HEK293T (cell line): ENCODE data around the gene ACADM.
"Not testable (repeated sequence)": the region's sequence is repeated elsewhere in the genome, so short reads cannot be mapped to it uniquely, and the experiment has no call there.

Experiments
- CTCF ChIA-PET: fragments of 350-600 bp; formaldehyde crosslinking; extraction: SDS; loops from one replicate; lab custom pipeline; 2021; ENCODE audit warnings: antibody characterized with exemption, inconsistent platforms; lab: Yijun Ruan, JAX
- POLR2A ChIA-PET: fragments of 350-600 bp; formaldehyde crosslinking; extraction: SDS; loops from one replicate; lab custom pipeline; 2020; ENCODE audit warnings: antibody characterized with exemption, inconsistent platforms; lab: Yijun Ruan, JAX
- DNase-seq: peaks from one replicate; pipeline ENCODE4 v3.0.0; 2012; ENCODE audit warnings: mixed read lengths; ENCODE audit errors: extremely low spot score
- BHLHE40 ChIP-seq: fragments of 450-650 bp; IDR thresholded peaks from 2 replicates; pipeline ENCODE4 v1.6.1; 2016; ENCODE audit warnings: mild to moderate bottlenecking, moderate library complexity, borderline replicate concordance
- CTBP1 ChIP-seq: fragments of 450-650 bp; IDR thresholded peaks from 2 replicates; pipeline ENCODE4 v1.6.1; 2016; ENCODE audit warnings: borderline replicate concordance
- ELF4 ChIP-seq: fragments of 450-650 bp; IDR thresholded peaks from 2 replicates; pipeline ENCODE4 v1.6.1; 2017; ENCODE audit warnings: antibody characterized with exemption
- FOXA1 ChIP-seq: fragments of 450-650 bp; IDR thresholded peaks from 2 replicates; pipeline ENCODE4 v1.6.1; 2016; ENCODE audit warnings: mild to moderate bottlenecking
- FOXM1 ChIP-seq: fragments of 450-650 bp; IDR thresholded peaks from 2 replicates; pipeline ENCODE4 v1.6.1; 2017; ENCODE audit warnings: mild to moderate bottlenecking, borderline replicate concordance
- HDGF ChIP-seq: fragments of 450-650 bp; IDR thresholded peaks from 2 replicates; pipeline ENCODE4 v1.6.1; 2017; ENCODE audit warnings: antibody characterized with exemption, borderline replicate concordance
- L3MBTL2 ChIP-seq: fragments of 450-650 bp; conservative IDR thresholded peaks from 2 replicates; pipeline ENCODE4 v1.6.1; 2016; ENCODE audit warnings: mild to moderate bottlenecking
- LEF1 ChIP-seq: fragments of 450-650 bp; IDR thresholded peaks from 2 replicates; pipeline ENCODE4 v1.6.1; 2017; ENCODE audit warnings: mild to moderate bottlenecking, borderline replicate concordance
- NFRKB ChIP-seq: fragments of 450-650 bp; IDR thresholded peaks from 2 replicates; pipeline ENCODE4 v1.6.1; 2016; ENCODE audit warnings: mild to moderate bottlenecking, moderate library complexity
- PKNOX1 ChIP-seq: fragments of 450-650 bp; IDR thresholded peaks from 2 replicates; pipeline ENCODE4 v1.6.1; 2016
- SP1 ChIP-seq: fragments of 450-650 bp; IDR thresholded peaks from 2 replicates; pipeline ENCODE4 v1.6.1; 2017

Gene ACADM

GRCh38 chr1:75771978-75772377 is 47.5 kb downstream of the ACADM start:
- TF ChIP-seq HDGF (no peak), FOXA1 (no peak), NFRKB (no peak)
- DNase-seq = no peak
- CTCF ChIA-PET = no interaction called here
- POLR2A ChIA-PET = no interaction called here

- POLR2A ChIA-PET = interaction anchor here (1.2 kb wide), 1 partner anchor 8 kb away, joined by 5 read pairs; the partner anchor contains the start of gene RABGGTB
- CTCF ChIA-PET = not testable (repeated sequence)
Measured at GRCh38 chr1:75777812-75778211, 53.3 kb downstream of the ACADM start.

GRCh38 chr1:75778694-75779093 is 54.2 kb downstream of the ACADM start:
- CTCF ChIA-PET, DNase-seq, POLR2A ChIA-PET: not testable (repeated sequence)

More at GRCh38 chr1:75777812-75778211, 53.3 kb downstream of the ACADM start:
- not testable (repeated sequence) for DNase-seq

- DNase-seq, CTCF ChIA-PET, POLR2A ChIA-PET: not testable (repeated sequence)
Measured at GRCh38 chr1:75780183-75780582, 55.7 kb downstream of the ACADM start.

GRCh38 chr1:75783920-75784319 is 59.4 kb downstream of the ACADM start:
- CTCF ChIA-PET, DNase-seq: not testable (repeated sequence)
- POLR2A ChIA-PET = interaction anchor here (2.7 kb wide), 1 partner anchor 170 kb away, joined by 18 read pairs; no protein-coding TSS in a partner anchor

GRCh38 chr1:75785320-75785982 is 60.9 kb downstream of the ACADM start:
- POLR2A ChIA-PET = interaction anchor here (0.6 to 3.0 kb wide), 17 partner anchors 8 to 411 kb away, joined by 3 to 25 read pairs (median 4); partner anchors contain the start of genes ACADM and MSH4
- CTCF ChIA-PET = no interaction called here
- TF ChIP-seq BHLHE40 (no peak), ELF4 (0 out of 2 replicates have a peak, but pooled peaks have one; percentile 4), LEF1 (no peak), PKNOX1 (peak; percentile 25; the same call in 1 of the 2 replicates), NFRKB (peak; percentile 62; the same call in 1 of the 2 replicates)
- peak; percentile 27 for DNase-seq

GRCh38 chr1:75785983-75786853 is 61.7 kb downstream of the ACADM start, which contains the start of gene RABGGTB:
TSS of gene RABGGTB (plus strand) at chr1:75786256. CDS start at chr1:75786272, 16 bp downstream.
- CTCF ChIA-PET = no interaction called here
- TF ChIP-seq LEF1 = peak; percentile 67; the same call in 1 of the 2 replicates
- peak; percentile 97 for TF ChIP-seq ELF4
- TF ChIP-seq L3MBTL2 = peak; percentile 93
- TF ChIP-seq FOXM1 = 0 out of 2 replicates have a peak, but pooled peaks have one; percentile 58
- TF ChIP-seq SP1 = no peak
- no peak for TF ChIP-seq NFRKB
- 0 out of 2 replicates have a peak, but pooled peaks have one; percentile 18 for TF ChIP-seq CTBP1
- DNase-seq = peak; percentile 99
- POLR2A ChIA-PET = interaction anchor here (0.6 to 3.0 kb wide), 19 partner anchors 9 to 411 kb away, joined by 3 to 25 read pairs (median 4); partner anchors contain the start of genes ACADM and MSH4

GRCh38 chr1:75786901-75787493 is 62.5 kb downstream of the ACADM start:
- 0 out of 2 replicates have a peak, but pooled peaks have one; percentile 5 for TF ChIP-seq ELF4
- TF ChIP-seq PKNOX1 = no peak
- TF ChIP-seq LEF1 = no peak
- CTCF ChIA-PET = no interaction called here
- DNase-seq = no peak
- POLR2A ChIA-PET = interaction anchor here (0.6 to 3.0 kb wide), 9 partner anchors 8 to 173 kb away, joined by 3 to 25 read pairs (median 6); partner anchors contain the start of gene ACADM
